ENCODE data around the gene THEM4.
"Not testable (repeated sequence)": the region's sequence is repeated elsewhere in the genome, so short reads cannot be mapped to it uniquely, and the experiment has no call there.

THEM4 gene

GRCh38 chr1:151858030-151858746 lies 51.1 kb downstream of the THEM4 start:
- no peak for DNase-seq

- no peak for DNase-seq
Measured at GRCh38 chr1:151855933-151856332, 53.4 kb downstream of the THEM4 start.

DNA sequence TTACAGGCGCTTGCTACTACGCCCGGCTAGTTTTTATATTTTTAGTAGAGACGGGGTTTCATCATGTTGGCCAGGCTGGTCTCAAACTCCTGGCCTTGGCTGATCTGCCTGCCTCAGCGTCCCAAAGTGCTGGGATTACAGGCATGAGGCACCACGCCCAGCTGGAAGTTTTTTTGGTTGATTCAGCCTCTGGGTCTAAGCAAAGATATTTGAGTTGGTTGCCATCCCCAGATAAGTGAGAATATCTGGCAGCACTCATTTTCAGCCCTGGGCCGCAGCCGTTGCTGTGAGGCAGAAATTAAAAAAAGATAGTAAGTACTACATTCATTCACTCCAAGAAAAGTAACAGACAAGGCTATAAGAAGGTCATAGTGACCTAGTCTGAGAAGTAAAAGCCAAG lies 53.8 kb downstream of the THEM4 start:
- DNase-seq: not testable (repeated sequence)

- DNase-seq: no peak
Measured at GRCh38 chr1:151854658-151855057, 54.7 kb downstream of the THEM4 start.

GRCh38 chr1:151853411-151853943 lies 55.8 kb downstream of the THEM4 start, which contains the start of gene THEM5:
Gene THEM5 (minus strand): TSS chr1:151853712. CDS start chr1:151853565, 147 bp downstream.
- no peak for DNase-seq

- DNase-seq: no peak
Measured at GRCh38 chr1:151852733-151853132, 56.6 kb downstream of the THEM4 start.

DNA sequence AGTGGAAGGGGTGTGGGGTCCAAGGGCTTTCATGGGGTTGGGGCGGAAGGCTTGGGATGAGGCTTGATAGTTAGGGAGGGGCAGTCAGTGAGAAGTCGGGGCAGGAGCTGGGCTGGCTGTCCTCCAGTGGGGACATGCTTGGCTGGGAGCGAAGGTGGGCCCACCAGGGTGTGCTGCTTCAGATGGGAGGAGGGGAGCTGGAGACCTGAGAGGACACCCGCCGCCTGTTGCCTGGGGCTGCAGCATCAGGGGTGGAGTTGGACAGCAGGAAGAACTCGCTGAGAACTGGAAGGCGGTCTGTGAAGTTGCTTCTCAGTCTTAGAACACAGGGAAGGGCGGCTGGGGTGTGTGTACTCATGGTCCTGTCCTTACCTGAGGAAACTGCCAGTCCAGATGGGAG lies 57.4 kb downstream of the THEM4 start:
- DNase-seq: no peak

- DNase-seq: no peak
Measured at GRCh38 chr1:151849871-151850270, 59.4 kb downstream of the THEM4 start.

- DNase-seq: no peak
Measured at GRCh38 chr1:151849126-151849525, 60.2 kb downstream of the THEM4 start.

GRCh38 chr1:151847867-151848596 lies 61.3 kb downstream of the THEM4 start:
- DNase-seq: no peak

- no peak for DNase-seq
Measured at GRCh38 chr1:151846686-151847237, 62.5 kb downstream of the THEM4 start.

DNA sequence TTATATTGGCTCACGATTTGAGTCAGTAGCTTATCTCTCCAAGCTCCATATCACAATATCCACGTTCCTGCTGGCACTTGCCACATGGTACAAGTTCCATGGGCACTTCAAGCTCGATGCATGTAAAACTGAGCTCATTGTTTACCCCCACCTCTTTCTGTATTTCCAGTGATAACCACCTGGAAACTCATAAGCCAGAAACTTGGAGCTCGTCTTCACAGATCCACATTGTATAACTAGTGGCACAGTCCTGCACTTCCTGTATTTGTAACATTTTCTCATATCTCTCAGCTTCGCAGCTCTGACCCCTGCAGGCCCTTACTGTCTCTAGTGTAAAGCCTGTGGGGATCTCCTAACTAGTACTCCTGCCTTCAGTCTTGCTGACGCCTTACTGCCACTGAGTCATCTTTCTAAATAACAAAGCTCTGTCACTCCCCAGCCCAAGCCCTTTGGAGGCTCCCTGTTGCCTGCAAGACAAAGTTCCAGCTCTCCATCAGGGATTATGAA lies 63.2 kb downstream of the THEM4 start:
- DNase-seq: no peak

DNA sequence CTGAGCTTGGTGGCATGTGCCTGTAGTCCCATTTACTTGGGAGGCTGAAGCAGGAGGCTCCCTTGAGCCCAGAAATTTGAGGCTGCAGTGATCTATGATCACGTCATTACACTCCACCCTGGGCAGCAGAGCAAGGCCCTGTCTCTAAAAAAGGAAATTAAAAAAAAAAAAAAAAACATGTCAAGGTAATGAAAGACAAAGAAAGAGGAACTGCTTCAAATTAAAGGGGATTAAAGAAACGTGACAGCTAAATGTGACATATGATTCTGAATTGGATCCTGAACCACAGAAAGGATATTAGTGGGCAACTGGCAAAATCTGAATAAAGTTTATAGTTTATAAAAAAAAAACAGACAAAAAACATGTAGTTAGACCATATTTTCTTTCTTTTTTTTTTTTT lies 65.9 kb downstream of the THEM4 start:
- no peak for DNase-seq

GRCh38 chr1:151841141-151841540 lies 68.2 kb downstream of the THEM4 start:
- no peak for DNase-seq

- DNase-seq: no peak
Measured at GRCh38 chr1:151840421-151840820, 68.9 kb downstream of the THEM4 start.

- DNase-seq: peak; percentile 82 to 86
Measured at GRCh38 chr1:151839457-151840403, 69.6 kb downstream of the THEM4 start, which contains the start of gene C2CD4D. Gene C2CD4D (minus strand): TSS chr1:151839820. CDS start chr1:151838989, 831 bp downstream.

DNA sequence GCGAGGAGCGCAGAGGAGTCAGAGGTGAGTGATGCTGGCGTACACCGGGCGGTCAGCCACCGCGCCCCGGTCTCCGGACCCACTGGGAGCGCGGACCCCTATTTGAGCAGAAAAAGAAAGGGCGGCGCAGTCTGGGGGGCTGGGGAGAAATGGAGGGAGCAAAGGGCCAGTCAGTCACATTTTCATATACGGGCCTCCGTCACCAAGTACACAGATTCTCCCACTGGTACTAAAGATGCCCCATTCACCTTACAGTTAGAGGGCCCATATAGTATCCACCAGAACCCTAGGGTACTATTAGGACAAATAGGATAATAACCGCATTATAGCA lies 70.3 kb downstream of the THEM4 start:
- no peak for DNase-seq

- DNase-seq: peak in 1 of 2 experiments; percentile 70
Measured at GRCh38 chr1:151838222-151839081, 70.9 kb downstream of the THEM4 start.

GRCh38 chr1:151837884-151838221 lies 71.5 kb downstream of the THEM4 start:
- DNase-seq: peak in 1 of 2 experiments; percentile 52

DNA sequence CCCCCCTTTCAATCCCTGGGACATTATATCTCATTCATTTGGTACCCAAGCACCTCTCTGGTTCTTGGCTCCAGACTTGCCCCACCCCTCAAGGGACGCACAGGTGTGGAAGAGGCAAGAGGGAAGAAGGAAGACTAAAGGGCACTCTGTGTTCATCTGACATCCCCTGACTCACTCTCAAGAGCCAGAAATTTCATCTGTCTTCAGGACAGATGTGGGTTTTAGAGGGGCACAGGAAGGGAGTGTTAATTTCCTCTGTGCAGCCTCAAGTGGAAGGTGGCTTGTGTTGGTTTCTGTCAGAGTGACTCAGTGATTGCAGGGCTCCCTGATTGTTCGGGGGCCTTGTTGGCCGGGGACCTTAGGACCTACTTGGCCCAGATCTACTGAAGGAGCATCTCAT lies 72.1 kb downstream of the THEM4 start:
- DNase-seq: peak in 1 of 2 experiments; percentile 61

- DNase-seq: no peak
Measured at GRCh38 chr1:151835596-151835995, 73.7 kb downstream of the THEM4 start.

All from activated T-cell treated with anti-CD3 and anti-CD28 coated beads, Interleukin-2, amount 50 U/mL, for 48 hours (primary cell).